ENCODE results near the gene ADAMTSL3. TPM values are rescaled to one million over a fixed set of nuclear protein-coding genes. Genes with fewer than 3 reads are reported as not detected.

Gene ADAMTSL3
- total and polyA plus RNA-seq, 9 donors = 26.2 to 63.2 (median 40.8) TPM

GRCh38 chr15:83855956-83856355, 202.0 kb downstream of the ADAMTSL3 start:
- Histone ChIP-seq H3K4me3 (ENCODE audit: low read length) (no peak overlapping the region), H3K9me3 (replicated peaks; ENCODE audit: control insufficient read depth, low read depth, low read length) (peaks cover 4% of the 10 kb centered on the region), H3K4me1 (ENCODE audit: control insufficient read depth, insufficient read depth, low read length) (peaks cover 7% of the 10 kb centered on the region), H3K27ac (ENCODE audit: low read length) (no peak overlapping the region), H3K36me3 (ENCODE audit: control insufficient read depth, insufficient read depth, low read length) (no peaks in the 10 kb centered on the region), H3K27me3 (ENCODE audit: control insufficient read depth, insufficient read depth, low read length) (no peaks in the 10 kb centered on the region)
- WGBS (ENCODE audit: insufficient coverage) = no CpG with 5 or more reads among the region's 1 CpG
- no peak for DNase-seq

- H3K27me3 ChIP-seq (ENCODE audit: control insufficient read depth, insufficient read depth, low read length) = no peaks in the 10 kb centered on the region
- no peak overlapping the region for H3K27ac ChIP-seq (ENCODE audit: low read length)
- WGBS (ENCODE audit: insufficient coverage) = 69% methylated on average over 2 of the region's 5 CpGs
- peaks cover 4% of the 10 kb centered on the region for H3K9me3 ChIP-seq (replicated peaks; ENCODE audit: control insufficient read depth, low read depth, low read length)
- H3K4me3 ChIP-seq (ENCODE audit: low read length) = no peak overlapping the region
- H3K36me3 ChIP-seq (ENCODE audit: control insufficient read depth, insufficient read depth, low read length) = no peaks in the 10 kb centered on the region
- DNase-seq = no peak
- peaks cover 3% of the 10 kb centered on the region for H3K4me1 ChIP-seq (ENCODE audit: control insufficient read depth, insufficient read depth, low read length)
These were observed 205.0 kb downstream of the ADAMTSL3 start for GRCh38 chr15:83858820-83859505.

GRCh38 chr15:83866692-83867091, 212.8 kb downstream of the ADAMTSL3 start:
- WGBS (ENCODE audit: insufficient coverage) = no CpG with 5 or more reads among the region's 1 CpG

GRCh38 chr15:83869341-83869740, 215.4 kb downstream of the ADAMTSL3 start:
- Histone ChIP-seq H3K27me3 (ENCODE audit: control insufficient read depth, insufficient read depth, low read length) (no peaks in the 10 kb centered on the region), H3K9me3 (replicated peaks; ENCODE audit: control insufficient read depth, low read depth, low read length) (no peaks in the 10 kb centered on the region), H3K27ac (ENCODE audit: low read length) (peak overlapping the region; percentile 74), H3K4me3 (ENCODE audit: low read length) (no peak overlapping the region), H3K4me1 (ENCODE audit: control insufficient read depth, insufficient read depth, low read length) (peaks cover 15% of the 10 kb centered on the region), H3K36me3 (ENCODE audit: control insufficient read depth, insufficient read depth, low read length) (no peaks in the 10 kb centered on the region)
- WGBS (ENCODE audit: insufficient coverage) = 7% methylated on average over 2 of the region's 4 CpGs
- peak; percentile 92 for DNase-seq

More at GRCh38 chr15:83866692-83867091, 212.8 kb downstream of the ADAMTSL3 start:
- Histone ChIP-seq H3K9me3 (replicated peaks; ENCODE audit: control insufficient read depth, low read depth, low read length) (no peaks in the 10 kb centered on the region), H3K27me3 (ENCODE audit: control insufficient read depth, insufficient read depth, low read length) (no peaks in the 10 kb centered on the region), H3K27ac (ENCODE audit: low read length) (no peak overlapping the region), H3K4me3 (ENCODE audit: low read length) (no peak overlapping the region), H3K36me3 (ENCODE audit: control insufficient read depth, insufficient read depth, low read length) (no peaks in the 10 kb centered on the region), H3K4me1 (ENCODE audit: control insufficient read depth, insufficient read depth, low read length) (peaks cover 14% of the 10 kb centered on the region)
- DNase-seq = peak; percentile 77

- Histone ChIP-seq H3K4me3 (ENCODE audit: low read length) (no peak overlapping the region), H3K27ac (ENCODE audit: low read length) (no peak overlapping the region), H3K9me3 (replicated peaks; ENCODE audit: control insufficient read depth, low read depth, low read length) (no peaks in the 10 kb centered on the region), H3K4me1 (ENCODE audit: control insufficient read depth, insufficient read depth, low read length) (peaks cover 15% of the 10 kb centered on the region), H3K27me3 (ENCODE audit: control insufficient read depth, insufficient read depth, low read length) (no peaks in the 10 kb centered on the region), H3K36me3 (ENCODE audit: control insufficient read depth, insufficient read depth, low read length) (peaks cover 4% of the 10 kb centered on the region)
- WGBS (ENCODE audit: insufficient coverage) = 100% methylated on average over 3 of the region's 7 CpGs
- DNase-seq = peak; percentile 63
These were observed 218.1 kb downstream of the ADAMTSL3 start for GRCh38 chr15:83871808-83872559.

GRCh38 chr15:83873966-83874365, 220.0 kb downstream of the ADAMTSL3 start:
- Histone ChIP-seq H3K27ac (ENCODE audit: low read length) (no peak overlapping the region), H3K4me1 (ENCODE audit: control insufficient read depth, insufficient read depth, low read length) (peaks cover 12% of the 10 kb centered on the region), H3K4me3 (ENCODE audit: low read length) (no peak overlapping the region), H3K9me3 (replicated peaks; ENCODE audit: control insufficient read depth, low read depth, low read length) (no peaks in the 10 kb centered on the region), H3K36me3 (ENCODE audit: control insufficient read depth, insufficient read depth, low read length) (peaks cover 4% of the 10 kb centered on the region), H3K27me3 (ENCODE audit: control insufficient read depth, insufficient read depth, low read length) (no peaks in the 10 kb centered on the region)
- WGBS (ENCODE audit: insufficient coverage) = no CpG with 5 or more reads among the region's 7 CpGs
- no peak for DNase-seq

- H3K27ac ChIP-seq (ENCODE audit: low read length) = no peak overlapping the region
- H3K4me1 ChIP-seq (ENCODE audit: control insufficient read depth, insufficient read depth, low read length) = no peaks in the 10 kb centered on the region
- H3K27me3 ChIP-seq (ENCODE audit: control insufficient read depth, insufficient read depth, low read length) = no peaks in the 10 kb centered on the region
- H3K36me3 ChIP-seq (ENCODE audit: control insufficient read depth, insufficient read depth, low read length) = no peaks in the 10 kb centered on the region
- H3K4me3 ChIP-seq (ENCODE audit: low read length) = no peak overlapping the region
- no peaks in the 10 kb centered on the region for H3K9me3 ChIP-seq (replicated peaks; ENCODE audit: control insufficient read depth, low read depth, low read length)
- no CpG with 5 or more reads among the region's 2 CpGs for WGBS (ENCODE audit: insufficient coverage)
- DNase-seq = peak; percentile 70
These were observed 226.6 kb downstream of the ADAMTSL3 start for GRCh38 chr15:83880529-83880928.

- Histone ChIP-seq H3K27me3 (ENCODE audit: control insufficient read depth, insufficient read depth, low read length) (no peaks in the 10 kb centered on the region), H3K9me3 (replicated peaks; ENCODE audit: control insufficient read depth, low read depth, low read length) (no peaks in the 10 kb centered on the region), H3K4me1 (ENCODE audit: control insufficient read depth, insufficient read depth, low read length) (no peaks in the 10 kb centered on the region), H3K36me3 (ENCODE audit: control insufficient read depth, insufficient read depth, low read length) (no peaks in the 10 kb centered on the region), H3K27ac (ENCODE audit: low read length) (peak overlapping the region; percentile 15), H3K4me3 (ENCODE audit: low read length) (no peak overlapping the region)
- WGBS (ENCODE audit: insufficient coverage) = 65% methylated on average over 2 of the region's 3 CpGs
- peak; percentile 18 for DNase-seq
These were observed 227.2 kb downstream of the ADAMTSL3 start for GRCh38 chr15:83881156-83881555.

GRCh38 chr15:83886321-83886720, 232.4 kb downstream of the ADAMTSL3 start:
- Histone ChIP-seq H3K4me1 (ENCODE audit: control insufficient read depth, insufficient read depth, low read length) (peaks cover 5% of the 10 kb centered on the region), H3K27me3 (ENCODE audit: control insufficient read depth, insufficient read depth, low read length) (no peaks in the 10 kb centered on the region), H3K9me3 (replicated peaks; ENCODE audit: control insufficient read depth, low read depth, low read length) (no peaks in the 10 kb centered on the region), H3K27ac (ENCODE audit: low read length) (no peak overlapping the region), H3K36me3 (ENCODE audit: control insufficient read depth, insufficient read depth, low read length) (peaks cover 2% of the 10 kb centered on the region), H3K4me3 (ENCODE audit: low read length) (no peak overlapping the region)
- DNase-seq = no peak
- WGBS (ENCODE audit: insufficient coverage) = no CpG with 5 or more reads among the region's 2 CpGs

- Histone ChIP-seq H3K27ac (ENCODE audit: low read length) (no peak overlapping the region), H3K9me3 (replicated peaks; ENCODE audit: control insufficient read depth, low read depth, low read length) (no peaks in the 10 kb centered on the region), H3K36me3 (ENCODE audit: control insufficient read depth, insufficient read depth, low read length) (peaks cover 2% of the 10 kb centered on the region), H3K4me1 (ENCODE audit: control insufficient read depth, insufficient read depth, low read length) (peaks cover 5% of the 10 kb centered on the region), H3K4me3 (ENCODE audit: low read length) (no peak overlapping the region), H3K27me3 (ENCODE audit: control insufficient read depth, insufficient read depth, low read length) (no peaks in the 10 kb centered on the region)
- WGBS (ENCODE audit: insufficient coverage) = no CpG with 5 or more reads among the region's 2 CpGs
- DNase-seq = no peak
These were observed 233.5 kb downstream of the ADAMTSL3 start for GRCh38 chr15:83887404-83887803.

Data from muscle of leg (tissue), 11 donors.